ENCODE data around the gene DENND1A.

DNA sequence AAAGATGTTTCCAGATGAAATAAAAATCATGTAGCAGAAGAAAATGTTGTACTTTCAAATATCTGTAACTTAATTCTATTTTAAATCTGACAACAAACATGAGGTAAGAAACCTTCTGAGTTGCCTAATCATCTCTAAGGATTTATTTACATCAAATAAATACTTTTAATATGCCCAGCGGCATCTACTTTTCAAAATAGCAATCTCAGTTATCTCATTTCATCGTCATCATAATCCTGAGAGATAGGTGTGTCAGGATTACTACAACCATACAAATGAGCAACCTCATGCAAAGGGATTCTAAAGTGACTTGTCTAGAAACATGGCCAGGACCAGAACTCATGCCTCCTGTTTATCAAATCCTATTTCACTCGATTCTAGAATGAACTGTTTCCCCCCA lies 49.5 kb downstream of the DENND1A start:
- TF ChIP-seq KAT7 (CRISPR knock-in tag; IDR thresholded peaks at IDR 0.05; ENCODE audit: borderline replicate concordance), result no peak
- TF ChIP-seq, protein P1, sequence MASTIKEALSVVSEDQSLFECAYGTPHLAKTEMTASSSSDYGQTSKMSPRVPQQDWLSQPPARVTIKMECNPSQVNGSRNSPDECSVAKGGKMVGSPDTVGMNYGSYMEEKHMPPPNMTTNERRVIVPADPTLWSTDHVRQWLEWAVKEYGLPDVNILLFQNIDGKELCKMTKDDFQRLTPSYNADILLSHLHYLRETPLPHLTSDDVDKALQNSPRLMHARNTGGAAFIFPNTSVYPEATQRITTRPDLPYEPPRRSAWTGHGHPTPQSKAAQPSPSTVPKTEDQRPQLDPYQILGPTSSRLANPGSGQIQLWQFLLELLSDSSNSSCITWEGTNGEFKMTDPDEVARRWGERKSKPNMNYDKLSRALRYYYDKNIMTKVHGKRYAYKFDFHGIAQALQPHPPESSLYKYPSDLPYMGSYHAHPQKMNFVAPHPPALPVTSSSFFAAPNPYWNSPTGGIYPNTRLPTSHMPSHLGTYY (CRISPR knock-in tag; IDR thresholded peaks at IDR 0.05), result no peak
- TF ChIP-seq, protein P2, sequence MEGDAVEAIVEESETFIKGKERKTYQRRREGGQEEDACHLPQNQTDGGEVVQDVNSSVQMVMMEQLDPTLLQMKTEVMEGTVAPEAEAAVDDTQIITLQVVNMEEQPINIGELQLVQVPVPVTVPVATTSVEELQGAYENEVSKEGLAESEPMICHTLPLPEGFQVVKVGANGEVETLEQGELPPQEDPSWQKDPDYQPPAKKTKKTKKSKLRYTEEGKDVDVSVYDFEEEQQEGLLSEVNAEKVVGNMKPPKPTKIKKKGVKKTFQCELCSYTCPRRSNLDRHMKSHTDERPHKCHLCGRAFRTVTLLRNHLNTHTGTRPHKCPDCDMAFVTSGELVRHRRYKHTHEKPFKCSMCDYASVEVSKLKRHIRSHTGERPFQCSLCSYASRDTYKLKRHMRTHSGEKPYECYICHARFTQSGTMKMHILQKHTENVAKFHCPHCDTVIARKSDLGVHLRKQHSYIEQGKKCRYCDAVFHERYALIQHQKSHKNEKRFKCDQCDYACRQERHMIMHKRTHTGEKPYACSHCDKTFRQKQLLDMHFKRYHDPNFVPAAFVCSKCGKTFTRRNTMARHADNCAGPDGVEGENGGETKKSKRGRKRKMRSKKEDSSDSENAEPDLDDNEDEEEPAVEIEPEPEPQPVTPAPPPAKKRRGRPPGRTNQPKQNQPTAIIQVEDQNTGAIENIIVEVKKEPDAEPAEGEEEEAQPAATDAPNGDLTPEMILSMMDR (IDR thresholded peaks at IDR 0.05), result no peak
- TF ChIP-seq ESRRA (CRISPR knock-in tag; IDR thresholded peaks at IDR 0.05; ENCODE audit: borderline replicate concordance), result no peak
- no peak for TF ChIP-seq ZNF416 (CRISPR knock-in tag; IDR thresholded peaks at IDR 0.05)
- TF ChIP-seq, protein P3, sequence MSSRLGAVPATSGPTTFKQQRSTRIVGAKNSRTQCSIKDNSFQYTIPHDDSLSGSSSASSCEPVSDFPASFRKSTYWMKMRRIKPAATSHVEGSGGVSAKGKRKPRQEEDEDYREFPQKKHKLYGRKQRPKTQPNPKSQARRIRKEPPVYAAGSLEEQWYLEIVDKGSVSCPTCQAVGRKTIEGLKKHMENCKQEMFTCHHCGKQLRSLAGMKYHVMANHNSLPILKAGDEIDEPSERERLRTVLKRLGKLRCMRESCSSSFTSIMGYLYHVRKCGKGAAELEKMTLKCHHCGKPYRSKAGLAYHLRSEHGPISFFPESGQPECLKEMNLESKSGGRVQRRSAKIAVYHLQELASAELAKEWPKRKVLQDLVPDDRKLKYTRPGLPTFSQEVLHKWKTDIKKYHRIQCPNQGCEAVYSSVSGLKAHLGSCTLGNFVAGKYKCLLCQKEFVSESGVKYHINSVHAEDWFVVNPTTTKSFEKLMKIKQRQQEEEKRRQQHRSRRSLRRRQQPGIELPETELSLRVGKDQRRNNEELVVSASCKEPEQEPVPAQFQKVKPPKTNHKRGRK (CRISPR knock-in tag; IDR thresholded peaks at IDR 0.05; ENCODE audit: borderline replicate concordance), result no peak
- no peak for TF ChIP-seq NFYB (CRISPR knock-in tag; conservative IDR thresholded peaks at IDR 0.05; ENCODE audit: low read depth)
- TF ChIP-seq, protein P4, sequence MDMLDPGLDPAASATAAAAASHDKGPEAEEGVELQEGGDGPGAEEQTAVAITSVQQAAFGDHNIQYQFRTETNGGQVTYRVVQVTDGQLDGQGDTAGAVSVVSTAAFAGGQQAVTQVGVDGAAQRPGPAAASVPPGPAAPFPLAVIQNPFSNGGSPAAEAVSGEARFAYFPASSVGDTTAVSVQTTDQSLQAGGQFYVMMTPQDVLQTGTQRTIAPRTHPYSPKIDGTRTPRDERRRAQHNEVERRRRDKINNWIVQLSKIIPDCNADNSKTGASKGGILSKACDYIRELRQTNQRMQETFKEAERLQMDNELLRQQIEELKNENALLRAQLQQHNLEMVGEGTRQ (CRISPR knock-in tag; IDR thresholded peaks at IDR 0.05), result no peak
- TF ChIP-seq, protein P5, sequence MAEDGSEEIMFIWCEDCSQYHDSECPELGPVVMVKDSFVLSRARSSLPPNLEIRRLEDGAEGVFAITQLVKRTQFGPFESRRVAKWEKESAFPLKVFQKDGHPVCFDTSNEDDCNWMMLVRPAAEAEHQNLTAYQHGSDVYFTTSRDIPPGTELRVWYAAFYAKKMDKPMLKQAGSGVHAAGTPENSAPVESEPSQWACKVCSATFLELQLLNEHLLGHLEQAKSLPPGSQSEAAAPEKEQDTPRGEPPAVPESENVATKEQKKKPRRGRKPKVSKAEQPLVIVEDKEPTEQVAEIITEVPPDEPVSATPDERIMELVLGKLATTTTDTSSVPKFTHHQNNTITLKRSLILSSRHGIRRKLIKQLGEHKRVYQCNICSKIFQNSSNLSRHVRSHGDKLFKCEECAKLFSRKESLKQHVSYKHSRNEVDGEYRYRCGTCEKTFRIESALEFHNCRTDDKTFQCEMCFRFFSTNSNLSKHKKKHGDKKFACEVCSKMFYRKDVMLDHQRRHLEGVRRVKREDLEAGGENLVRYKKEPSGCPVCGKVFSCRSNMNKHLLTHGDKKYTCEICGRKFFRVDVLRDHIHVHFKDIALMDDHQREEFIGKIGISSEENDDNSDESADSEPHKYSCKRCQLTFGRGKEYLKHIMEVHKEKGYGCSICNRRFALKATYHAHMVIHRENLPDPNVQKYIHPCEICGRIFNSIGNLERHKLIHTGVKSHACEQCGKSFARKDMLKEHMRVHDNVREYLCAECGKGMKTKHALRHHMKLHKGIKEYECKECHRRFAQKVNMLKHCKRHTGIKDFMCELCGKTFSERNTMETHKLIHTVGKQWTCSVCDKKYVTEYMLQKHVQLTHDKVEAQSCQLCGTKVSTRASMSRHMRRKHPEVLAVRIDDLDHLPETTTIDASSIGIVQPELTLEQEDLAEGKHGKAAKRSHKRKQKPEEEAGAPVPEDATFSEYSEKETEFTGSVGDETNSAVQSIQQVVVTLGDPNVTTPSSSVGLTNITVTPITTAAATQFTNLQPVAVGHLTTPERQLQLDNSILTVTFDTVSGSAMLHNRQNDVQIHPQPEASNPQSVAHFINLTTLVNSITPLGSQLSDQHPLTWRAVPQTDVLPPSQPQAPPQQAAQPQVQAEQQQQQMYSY (CRISPR knock-in tag; IDR thresholded peaks at IDR 0.05), result no peak
- TF ChIP-seq, protein P6, sequence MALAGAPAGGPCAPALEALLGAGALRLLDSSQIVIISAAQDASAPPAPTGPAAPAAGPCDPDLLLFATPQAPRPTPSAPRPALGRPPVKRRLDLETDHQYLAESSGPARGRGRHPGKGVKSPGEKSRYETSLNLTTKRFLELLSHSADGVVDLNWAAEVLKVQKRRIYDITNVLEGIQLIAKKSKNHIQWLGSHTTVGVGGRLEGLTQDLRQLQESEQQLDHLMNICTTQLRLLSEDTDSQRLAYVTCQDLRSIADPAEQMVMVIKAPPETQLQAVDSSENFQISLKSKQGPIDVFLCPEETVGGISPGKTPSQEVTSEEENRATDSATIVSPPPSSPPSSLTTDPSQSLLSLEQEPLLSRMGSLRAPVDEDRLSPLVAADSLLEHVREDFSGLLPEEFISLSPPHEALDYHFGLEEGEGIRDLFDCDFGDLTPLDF (CRISPR knock-in tag; IDR thresholded peaks at IDR 0.05), result no peak
- TF ChIP-seq ZNF232 (CRISPR knock-in tag; IDR thresholded peaks at IDR 0.05), result no peak
- TF ChIP-seq SMAD3 (CRISPR knock-in tag; IDR thresholded peaks at IDR 0.05; ENCODE audit: borderline replicate concordance), result no peak
- TF ChIP-seq NR2C2 (CRISPR knock-in tag; IDR thresholded peaks at IDR 0.05), result no peak
